Posterior cingulate gyrus (tissue), 11 donors: Measurements from ENCODE around the gene OR4D5.

Source experiments
- DNase-seq, 10 donors: peaks; one replicate each; pipeline versions ENCODE4 v3.0.0 to v3.0.0-alpha.2; 2020 to 2021; ENCODE audit warnings: mixed read lengths in 3 of 10
- intact Hi-C: fragments of 100-400 bp; cut with DNase I; formaldehyde crosslinking; loops from one replicate; pipeline ENCODE4 v1.15.1; 2023

OR4D5 gene

DNA sequence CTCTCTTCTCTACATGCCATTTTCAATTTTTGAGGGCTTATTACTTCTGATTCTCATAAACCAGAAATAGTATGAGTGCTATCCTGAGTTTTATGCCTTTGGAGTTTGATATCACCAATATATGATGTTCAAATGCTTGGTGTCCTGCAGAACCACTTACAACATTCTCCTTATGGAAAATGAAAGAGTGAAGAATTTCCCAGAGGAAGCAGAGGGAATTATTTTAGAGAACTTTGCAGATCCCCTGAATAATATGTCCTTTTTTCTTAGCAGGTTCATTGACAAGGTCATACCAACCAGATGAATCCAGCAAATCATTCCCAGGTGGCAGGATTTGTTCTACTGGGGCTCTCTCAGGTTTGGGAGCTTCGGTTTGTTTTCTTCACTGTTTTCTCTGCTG lies at the start of gene OR4D5:
Gene OR4D5 (plus strand): TSS at position 301 of the 400 bp plus-strand sequence. CDS start 0 bp downstream, at position 301.
- DNase-seq: no peak
- intact Hi-C loops: no loop called here

DNA sequence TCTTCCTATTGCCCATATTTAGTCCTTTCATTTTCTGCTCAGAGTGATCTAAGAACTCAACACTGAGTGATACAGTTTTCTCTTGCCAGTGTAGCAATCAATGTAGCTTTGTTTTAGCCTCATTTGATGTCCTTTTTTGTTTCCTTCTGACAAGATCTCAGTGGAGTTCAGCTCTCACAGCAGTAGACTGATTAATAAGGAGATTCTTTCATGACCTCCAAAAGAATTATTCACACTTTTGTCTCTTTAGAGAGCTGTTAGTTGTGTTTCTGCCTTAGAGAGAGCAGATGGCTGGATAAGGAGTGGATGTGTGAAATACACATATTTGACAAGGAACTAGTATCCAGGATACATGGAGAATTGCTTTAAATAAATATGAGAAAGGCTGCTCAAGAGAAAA lies 47.4 kb upstream of the OR4D5 start:
- no peak for DNase-seq
- intact Hi-C loops: no loop called here

DNA sequence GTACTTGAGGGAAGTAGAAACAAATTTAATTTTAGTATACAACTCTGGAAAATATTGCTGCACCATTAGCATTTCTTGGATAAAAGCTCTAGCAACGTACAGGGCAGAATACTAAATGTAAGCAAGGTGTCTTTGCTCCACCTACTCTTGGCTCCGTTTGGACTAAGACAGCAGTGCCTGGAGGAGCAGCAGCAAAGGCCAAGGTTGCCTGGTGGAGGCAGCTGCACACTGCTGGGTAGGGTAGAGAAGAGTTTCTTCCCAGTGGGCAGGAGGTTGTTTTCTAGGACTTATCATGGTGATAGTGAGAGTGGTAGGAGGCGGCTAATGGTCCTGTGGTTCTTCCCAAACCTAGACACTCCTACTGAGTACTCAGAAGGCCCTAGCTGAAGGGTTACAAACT lies 39.6 kb upstream of the OR4D5 start:
- intact Hi-C loops: no loop called here
- peak in 1 of 10 donors; percentile 65 for DNase-seq

GRCh38 chr11:123901867-123902266 lies 37.5 kb upstream of the OR4D5 start, which contains the start of gene OR8D4:
OR8D4 (plus strand) TSS chr11:123902167; CDS start chr11:123906432, 4,265 bp downstream.
- intact Hi-C loops: no loop called here
- DNase-seq: no peak

DNA sequence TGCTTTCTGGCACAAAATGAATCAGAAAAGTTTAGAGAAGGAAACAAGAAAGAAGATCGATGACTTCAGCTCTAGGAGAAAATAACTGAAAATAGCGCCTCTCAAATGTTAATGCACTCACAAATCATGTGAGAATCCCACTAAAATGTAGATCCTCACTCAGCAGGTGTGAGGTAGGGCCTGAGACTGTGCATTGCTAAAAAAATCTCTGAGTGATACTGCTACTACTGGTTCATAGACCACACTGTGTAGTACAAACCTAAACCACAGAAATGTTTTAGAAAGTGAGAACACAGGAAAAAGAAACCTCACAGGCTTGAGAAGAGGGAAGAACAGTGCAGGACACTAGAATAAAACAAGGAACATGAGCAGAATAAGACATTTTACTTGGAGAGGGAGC lies 35.5 kb upstream of the OR4D5 start:
- no peak for DNase-seq
- intact Hi-C loops: no loop called here

GRCh38 chr11:123904932-123905331 lies 34.5 kb upstream of the OR4D5 start:
- intact Hi-C loops: no loop called here
- DNase-seq: no peak

DNA sequence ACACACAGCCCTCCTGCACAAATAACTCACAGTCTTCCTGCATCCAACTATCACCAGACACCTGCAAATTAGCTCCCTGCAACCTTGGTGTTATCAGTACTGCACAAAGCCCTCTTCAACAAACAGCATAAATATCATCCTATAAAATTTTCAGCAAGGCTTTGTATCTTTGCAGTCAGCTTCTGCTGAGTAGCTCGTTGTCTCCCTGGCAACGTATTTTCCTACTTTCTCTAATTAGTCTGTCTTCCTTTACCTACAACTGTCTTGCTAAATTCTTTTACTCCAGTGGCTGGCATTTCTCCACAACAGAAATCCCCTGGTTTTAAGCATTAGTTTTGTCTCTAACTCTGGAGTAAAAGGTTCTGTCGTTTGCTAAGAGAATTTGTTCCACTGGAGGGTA lies 33.6 kb upstream of the OR4D5 start:
- intact Hi-C loops: no loop called here
- DNase-seq: no peak

DNA sequence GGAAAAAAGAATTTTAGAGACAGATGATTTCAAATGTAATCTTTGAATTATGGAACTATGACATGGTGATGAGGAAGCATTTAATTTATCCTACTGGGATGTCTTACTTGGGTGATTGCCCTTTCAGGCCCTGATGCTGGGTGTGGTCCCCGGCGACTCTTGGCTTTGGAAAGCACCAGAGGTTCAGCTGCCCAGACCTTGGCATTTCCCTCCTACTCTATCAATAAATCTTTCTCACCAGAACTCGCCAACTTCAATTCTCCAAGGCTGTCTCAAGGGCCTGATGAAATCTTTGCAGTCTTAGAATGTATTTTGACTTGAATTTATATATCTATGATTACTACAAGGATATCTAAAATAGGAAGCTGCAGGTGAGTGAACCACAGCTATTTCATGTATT lies 18.5 kb upstream of the OR4D5 start:
- DNase-seq: no peak
- intact Hi-C loops: no loop called here

GRCh38 chr11:123924027-123924426 lies 15.4 kb upstream of the OR4D5 start:
- no peak for DNase-seq
- intact Hi-C loops: no loop called here

DNA sequence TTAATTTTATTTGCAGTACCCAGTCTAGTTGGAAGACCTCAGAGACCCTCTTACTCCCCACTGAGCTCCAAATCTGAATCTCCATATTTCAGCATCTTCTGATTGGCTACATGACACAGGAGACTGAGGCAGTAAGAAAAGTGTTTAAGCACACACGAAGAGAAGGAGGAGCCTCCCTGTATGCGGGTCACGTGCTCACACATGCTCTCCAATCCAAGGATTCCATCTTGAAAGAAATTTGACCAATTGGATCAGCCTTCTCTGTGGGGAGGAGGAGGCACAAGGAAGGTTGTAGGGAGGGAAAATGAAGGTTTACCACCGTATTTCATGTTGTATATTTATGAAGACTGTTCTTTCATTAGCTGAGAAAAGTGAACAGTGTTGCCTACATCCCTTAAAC lies 3.0 kb downstream of the OR4D5 start:
- intact Hi-C loops: no loop called here
- no peak for DNase-seq

DNA sequence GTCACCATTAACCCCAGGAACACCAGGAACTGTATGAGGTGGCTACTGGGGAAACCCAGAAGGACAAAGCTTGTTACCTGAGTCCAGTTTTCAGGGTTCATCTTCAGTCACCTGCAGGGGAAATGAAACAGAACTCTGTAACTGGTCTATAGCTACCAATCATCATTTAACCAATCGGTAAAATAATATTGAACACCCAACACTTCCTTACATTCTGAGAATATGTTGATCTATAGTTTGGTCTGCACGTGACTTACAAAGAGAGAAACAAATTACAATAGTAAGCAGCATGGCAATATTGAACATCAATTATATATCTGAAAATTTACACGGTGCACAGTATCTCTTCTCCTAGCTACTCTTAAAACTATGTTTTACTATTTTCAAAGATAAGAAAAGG lies 4.3 kb downstream of the OR4D5 start, which contains the start of gene OR6T1:
Gene OR6T1 (minus strand): TSS at position 101 of the 400 bp plus-strand sequence. CDS start 0 bp downstream, at position 101.
- intact Hi-C loops: no loop called here
- no peak for DNase-seq

DNA sequence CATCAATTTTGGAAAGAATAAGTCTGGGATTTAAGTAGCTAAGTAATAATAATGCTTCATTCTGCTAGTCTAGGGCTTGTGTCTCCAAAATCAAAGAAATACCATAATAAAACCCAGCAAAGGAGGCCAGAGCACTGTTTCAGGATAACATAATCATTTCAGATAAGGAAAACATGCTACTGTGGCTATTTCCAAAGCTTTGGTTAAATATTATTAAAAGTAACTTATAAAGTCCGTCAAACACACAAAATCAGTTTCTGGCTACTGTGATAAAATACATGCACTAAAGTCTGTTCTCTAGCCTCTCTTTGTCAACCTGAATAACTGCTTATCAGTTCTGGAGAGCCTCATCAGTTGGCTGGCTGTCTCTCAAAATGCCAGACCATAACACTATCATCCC lies 5.7 kb downstream of the OR4D5 start:
- DNase-seq: no peak
- intact Hi-C loops: no loop called here

- DNase-seq: no peak
- intact Hi-C loops: no loop called here
These were observed 17.3 kb downstream of the OR4D5 start for GRCh38 chr11:123956752-123957151.

DNA sequence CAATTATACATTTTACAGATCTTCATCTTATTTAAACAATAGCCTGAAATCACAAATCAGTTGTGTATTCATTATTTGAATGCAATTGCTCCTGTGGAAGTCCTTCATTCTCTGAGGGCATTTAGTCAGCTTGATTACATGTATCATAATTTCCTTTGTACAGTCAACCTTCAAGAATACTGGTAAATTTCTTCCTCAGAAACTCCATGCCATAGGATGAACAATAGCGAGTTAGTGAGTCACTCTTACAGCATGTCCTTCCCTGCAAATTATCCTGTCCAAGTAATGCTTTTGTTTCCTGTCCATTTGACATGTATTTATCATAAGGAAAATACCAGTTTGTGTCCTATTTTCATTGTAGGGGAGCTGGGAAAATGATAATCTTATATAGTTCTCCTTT lies 34.4 kb downstream of the OR4D5 start:
- intact Hi-C loops: no loop called here
- no peak for DNase-seq

DNA sequence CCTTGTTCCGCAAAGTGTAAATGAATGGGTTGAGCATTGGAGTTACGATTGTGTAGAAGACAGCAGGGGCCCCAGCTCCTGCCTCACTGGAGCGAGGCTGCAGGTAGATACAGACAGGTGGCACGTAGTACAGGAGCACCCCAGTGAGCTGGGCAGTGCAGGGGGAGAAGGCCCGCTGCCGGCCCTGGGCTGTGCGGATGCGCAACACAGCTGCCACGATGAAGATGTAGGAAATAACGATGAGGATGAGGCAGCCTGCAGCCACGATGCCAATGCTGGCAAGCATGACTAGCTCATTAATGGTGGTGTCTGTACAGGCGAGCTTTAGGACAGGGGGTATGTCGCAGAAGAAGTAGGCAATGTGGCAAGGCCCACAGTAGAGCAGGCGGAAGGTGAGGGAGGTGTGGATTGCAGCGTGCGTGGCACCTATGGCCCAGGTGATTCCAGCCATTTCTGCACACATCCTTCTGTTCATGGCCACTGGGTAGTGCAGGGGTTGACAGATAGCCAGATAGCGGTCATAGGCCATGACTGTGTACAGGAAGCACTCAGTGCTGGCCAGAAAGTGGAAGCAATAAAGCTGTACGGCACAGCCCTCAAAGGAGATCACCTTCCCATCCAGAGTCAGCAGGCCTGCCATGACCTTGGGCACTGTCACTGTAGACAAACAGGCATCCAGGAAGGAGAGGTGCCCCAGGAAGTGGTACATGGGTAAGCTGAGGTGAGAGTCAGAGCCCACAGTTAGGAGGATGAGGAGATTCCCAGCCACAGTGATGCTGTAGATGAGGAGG lies 37.5 kb downstream of the OR4D5 start:
- no peak for DNase-seq
- intact Hi-C loops: no loop called here

DNA sequence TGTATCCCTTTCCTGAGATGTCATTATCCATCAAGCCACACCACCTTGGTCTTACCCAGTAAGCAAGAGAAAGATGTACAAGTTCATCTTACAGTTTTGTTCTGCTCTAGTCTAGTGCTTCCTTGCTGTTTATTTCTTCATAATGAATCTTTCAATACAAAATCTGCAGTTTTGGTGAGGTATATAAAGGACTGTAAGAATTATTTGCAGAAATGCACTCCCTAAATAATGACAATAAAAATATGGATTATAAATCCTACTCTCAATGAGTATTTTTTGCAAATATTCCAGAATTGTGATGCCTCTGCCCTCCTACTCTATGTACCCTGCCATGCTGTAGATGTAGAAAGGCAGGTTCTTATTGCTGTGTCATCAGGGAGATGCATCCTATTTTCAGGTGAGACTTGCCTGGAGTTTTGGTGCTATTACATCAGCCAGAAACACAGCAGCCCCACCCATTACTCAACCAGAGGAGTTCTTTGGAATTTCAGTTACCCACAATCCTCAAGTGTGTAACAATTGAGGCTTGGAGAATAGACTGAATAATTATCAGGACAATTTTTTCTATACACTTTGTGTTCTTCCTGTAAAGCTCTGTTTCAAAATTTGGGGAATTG lies 38.4 kb downstream of the OR4D5 start, which contains the start of gene OR10S1:
Gene OR10S1 (minus strand): TSS at position 51 of the 617 bp plus-strand sequence. CDS start 117 bp downstream, outside the sequence.
- intact Hi-C loops: no loop called here
- DNase-seq: no peak

- intact Hi-C loops: no loop called here
- DNase-seq: peak in 1 of 10 donors; percentile 79
These were observed 39.9 kb downstream of the OR4D5 start for GRCh38 chr11:123979311-123979710.
